GM19455 (cell line): ENCODE data around the gene SPACA6.

ENCODE experiments used
- ATAC-seq: cut with Tn5 transposase; IDR thresholded peaks from one replicate; pipeline ENCODE4 v1.9.1; 2021; ENCODE audit not compliant: unreplicated experiment

The SPACA6 gene

GRCh38 chr19:51703575-51704515, 10.7 kb downstream of the SPACA6 start:
- ATAC-seq = peak; percentile 82

GRCh38 chr19:51704626-51705025, 11.5 kb downstream of the SPACA6 start:
- no peak for ATAC-seq

GRCh38 chr19:51706296-51706695, 13.2 kb downstream of the SPACA6 start:
- no peak for ATAC-seq

GRCh38 chr19:51706885-51707284, 13.8 kb downstream of the SPACA6 start:
- ATAC-seq = no peak

GRCh38 chr19:51708811-51709210, 15.7 kb downstream of the SPACA6 start:
- no peak for ATAC-seq

GRCh38 chr19:51709575-51709974, 16.4 kb downstream of the SPACA6 start:
- no peak for ATAC-seq

GRCh38 chr19:51710163-51710562, 17.0 kb downstream of the SPACA6 start:
- ATAC-seq = no peak

GRCh38 chr19:51711702-51712101, 18.6 kb downstream of the SPACA6 start:
- ATAC-seq = no peak

GRCh38 chr19:51712461-51713081, 19.4 kb downstream of the SPACA6 start:
- no peak for ATAC-seq

- no peak for ATAC-seq
These were observed 20.5 kb downstream of the SPACA6 start for GRCh38 chr19:51713319-51714285.

GRCh38 chr19:51714848-51715247, 21.7 kb downstream of the SPACA6 start:
- no peak for ATAC-seq

GRCh38 chr19:51715850-51716249, 22.7 kb downstream of the SPACA6 start:
- ATAC-seq = no peak

- ATAC-seq = no peak
These were observed 23.8 kb downstream of the SPACA6 start for GRCh38 chr19:51716925-51717324.

- no peak for ATAC-seq
These were observed 26.3 kb downstream of the SPACA6 start for GRCh38 chr19:51719251-51719988.

GRCh38 chr19:51721905-51722304, 28.8 kb downstream of the SPACA6 start:
- no peak for ATAC-seq

- no peak for ATAC-seq
These were observed 29.4 kb downstream of the SPACA6 start for GRCh38 chr19:51722492-51722891.

- no peak for ATAC-seq
These were observed 31.4 kb downstream of the SPACA6 start for GRCh38 chr19:51724543-51724942.

GRCh38 chr19:51726049-51726448, 32.9 kb downstream of the SPACA6 start:
- ATAC-seq = no peak

GRCh38 chr19:51727349-51727880, 34.3 kb downstream of the SPACA6 start:
- ATAC-seq = no peak

- ATAC-seq = no peak
These were observed 36.7 kb downstream of the SPACA6 start for GRCh38 chr19:51729781-51730180.
